ENCODE results near the gene PIWIL1.

DNA sequence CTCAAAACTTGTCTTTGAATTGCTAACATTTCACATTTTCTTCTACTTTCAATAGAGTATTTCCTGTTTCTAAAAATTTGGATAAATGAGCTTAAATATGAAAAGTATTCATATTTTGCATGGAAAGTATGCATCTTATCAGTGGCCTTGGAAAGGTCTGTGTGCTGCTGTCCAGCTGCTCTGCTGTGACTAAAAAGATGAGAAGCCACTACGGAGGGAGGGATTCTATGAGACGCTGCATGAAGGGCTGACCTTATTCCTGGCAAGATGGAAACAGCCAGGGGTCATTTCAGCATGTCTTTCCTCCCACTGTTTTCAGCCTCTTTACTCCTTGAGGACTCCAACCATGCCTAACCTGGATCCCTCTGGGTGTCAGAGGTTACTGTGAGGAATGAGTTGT is 13.0 kb downstream of the PIWIL1 start:
- no peak for TF ChIP-seq ZNF274 (IDR thresholded peaks at IDR 0.05; ENCODE audit: low read depth, low read length)
- TF ChIP-seq YY1 (IDR thresholded peaks at IDR 0.05; ENCODE audit: insufficient read depth, insufficient read length): no peak
- TF ChIP-seq SUZ12 (IDR thresholded peaks at IDR 0.05; ENCODE audit: extremely low read depth, insufficient read depth, insufficient read length): no peak

All from NT2/D1 (cell line).